Endometrial microvascular endothelial cells (primary cell): ENCODE results near the gene FEZ2. TPM values are rescaled to one million over a fixed set of nuclear protein-coding genes. Genes with fewer than 3 reads are reported as not detected.

Source experiments
- in situ Hi-C: cut with HindIII; loops from 2 replicates; pipeline ENCODE4 v1.10.0; 2017; ENCODE audit warnings: low sequenced_read_pairs, low pct_unique_long_range_greater_than_20kb; ENCODE audit errors: inconsistent ontology term
- total RNA-seq: library from RNA; depleted of rRNA; stranded (reverse); fragments of >200 nt; gene quantifications from one replicate; pipeline ENCODE4 v1.2.3, GENCODE V29; 2015; ENCODE audit errors: inconsistent ontology term

The FEZ2 gene
- total RNA-seq, 1 donor from 2014 or later, result 120 TPM

- in situ Hi-C loops, result no loop called here
Observed at GRCh38 chr2:36594849-36595248, 3.1 kb downstream of the FEZ2 start.

GRCh38 chr2:36589230-36589630, 8.7 kb downstream of the FEZ2 start:
- in situ Hi-C loops, result no loop called here

- in situ Hi-C loops, result no loop called here
Observed at GRCh38 chr2:36587556-36587955, 10.4 kb downstream of the FEZ2 start.

GRCh38 chr2:36587101-36587500, 10.9 kb downstream of the FEZ2 start:
- in situ Hi-C loops, result no loop called here

- in situ Hi-C loops, result no loop called here
Observed at GRCh38 chr2:36586672-36587071, 11.3 kb downstream of the FEZ2 start.

GRCh38 chr2:36584148-36584794, 13.7 kb downstream of the FEZ2 start:
- in situ Hi-C loops, result no loop called here

GRCh38 chr2:36582951-36583350, 15.0 kb downstream of the FEZ2 start:
- in situ Hi-C loops, result no loop called here

- in situ Hi-C loops, result no loop called here
Observed at GRCh38 chr2:36582538-36582937, 15.4 kb downstream of the FEZ2 start.

- in situ Hi-C loops, result no loop called here
Observed at GRCh38 chr2:36579297-36579664, 18.7 kb downstream of the FEZ2 start.

GRCh38 chr2:36578343-36579296, 19.3 kb downstream of the FEZ2 start:
- in situ Hi-C loops, result no loop called here

GRCh38 chr2:36577884-36578283, 20.1 kb downstream of the FEZ2 start:
- in situ Hi-C loops, result no loop called here

- in situ Hi-C loops, result no loop called here
Observed at GRCh38 chr2:36574560-36574959, 23.4 kb downstream of the FEZ2 start.

GRCh38 chr2:36573165-36573564, 24.8 kb downstream of the FEZ2 start:
- in situ Hi-C loops, result no loop called here

GRCh38 chr2:36572719-36573059, 25.3 kb downstream of the FEZ2 start:
- in situ Hi-C loops, result no loop called here

GRCh38 chr2:36572054-36572718, 25.8 kb downstream of the FEZ2 start:
- in situ Hi-C loops, result no loop called here

- in situ Hi-C loops, result no loop called here
Observed at GRCh38 chr2:36570416-36570815, 27.6 kb downstream of the FEZ2 start.

- in situ Hi-C loops, result no loop called here
Observed at GRCh38 chr2:36569267-36569856, 28.6 kb downstream of the FEZ2 start.

- in situ Hi-C loops, result no loop called here
Observed at GRCh38 chr2:36568516-36569246, 29.3 kb downstream of the FEZ2 start.
